GM12864 (cell line): ENCODE data around the gene FHOD3.

Experiments
- DNase-seq: peaks from one replicate; pipeline ENCODE4 v3.0.0-alpha.2; 2011; ENCODE audit warnings: low read depth
- H3K4me3 ChIP-seq: 2 replicates; pipeline ENCODE4 v1.5.1; 2011; ENCODE audit warnings: mild to moderate bottlenecking, low read depth, low read length, control low read depth
- CTCF ChIP-seq: IDR thresholded peaks from 2 replicates; pipeline ENCODE4 v1.5.1; 2011; ENCODE audit warnings: low read depth, mild to moderate bottlenecking, moderate library complexity, low read length, control low read depth, inconsistent platforms; ENCODE audit errors: missing control alignments

FHOD3 gene

DNA sequence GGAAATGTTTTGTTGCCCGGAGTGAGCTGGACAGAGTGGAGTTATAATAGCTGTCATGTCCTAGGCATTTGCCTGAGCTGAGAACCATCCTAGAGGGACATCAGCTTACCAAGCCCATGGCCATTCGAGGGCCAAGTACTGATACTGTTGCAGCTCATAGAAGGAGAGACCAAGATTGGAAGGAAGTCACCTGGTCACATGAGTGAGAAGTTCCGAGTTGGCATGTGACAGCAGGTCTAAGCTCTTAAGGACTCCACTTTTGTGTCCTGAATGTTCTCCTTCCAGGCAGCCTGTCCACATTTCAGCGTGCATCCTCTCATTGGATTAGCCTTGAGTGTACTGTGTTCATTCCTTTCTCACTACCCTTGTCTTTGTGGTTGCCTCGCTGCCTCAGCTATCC is 4.4 kb downstream of the FHOD3 start:
- no peak for DNase-seq
- no peak for TF ChIP-seq CTCF
- H3K4me3 ChIP-seq = no peak overlapping the region

GRCh38 chr18:36302676-36303075 is 5.2 kb downstream of the FHOD3 start:
- no peak for DNase-seq
- H3K4me3 ChIP-seq = no peak overlapping the region
- no peak for TF ChIP-seq CTCF

GRCh38 chr18:36303211-36303844 is 5.8 kb downstream of the FHOD3 start:
- no peak for TF ChIP-seq CTCF
- no peak overlapping the region for H3K4me3 ChIP-seq
- DNase-seq = no peak

DNA sequence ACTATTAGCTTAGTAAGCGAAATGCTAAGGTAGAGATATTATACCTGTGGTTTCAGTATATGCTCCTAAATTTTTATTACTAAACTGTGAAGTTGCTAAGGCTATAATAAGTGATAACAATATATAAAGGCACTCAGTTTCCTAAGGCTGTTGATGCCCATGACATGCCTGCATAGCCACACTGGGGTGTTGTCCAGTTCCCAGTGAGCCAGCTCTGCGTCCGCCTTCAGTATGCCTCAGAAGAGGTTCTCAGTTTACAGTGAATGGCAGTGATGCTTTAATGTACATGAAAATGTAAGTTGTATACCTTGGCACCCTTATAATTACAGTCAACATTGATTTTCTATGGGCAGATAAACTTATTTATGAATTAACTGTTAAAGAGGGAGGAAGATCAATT is 7.2 kb downstream of the FHOD3 start:
- H3K4me3 ChIP-seq = no peak overlapping the region
- no peak for TF ChIP-seq CTCF
- DNase-seq = no peak

DNA sequence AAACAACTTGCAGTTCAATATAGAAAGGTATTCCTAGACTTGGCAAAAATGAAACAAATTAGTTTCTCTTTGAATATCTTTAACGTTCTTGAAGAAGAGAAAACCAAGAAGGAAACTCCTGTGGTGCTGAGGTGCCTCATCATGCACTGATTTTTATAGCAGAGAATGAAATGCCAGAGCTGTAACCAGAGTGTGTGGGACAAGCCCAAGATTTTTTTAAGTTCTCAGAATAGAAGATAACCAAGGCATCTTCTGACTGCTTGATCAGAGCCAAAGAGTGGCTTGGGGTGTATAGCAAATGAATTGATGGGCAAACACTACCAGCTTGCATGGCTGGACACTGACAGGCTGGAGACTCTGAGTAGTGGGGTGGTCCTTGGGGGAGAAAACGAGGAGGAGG is 7.9 kb downstream of the FHOD3 start:
- TF ChIP-seq CTCF = no peak
- no peak overlapping the region for H3K4me3 ChIP-seq
- no peak for DNase-seq

GRCh38 chr18:36307513-36307912 is 10.0 kb downstream of the FHOD3 start:
- no peak for TF ChIP-seq CTCF
- DNase-seq = no peak
- H3K4me3 ChIP-seq = no peak overlapping the region

- TF ChIP-seq CTCF = no peak
- no peak overlapping the region for H3K4me3 ChIP-seq
- DNase-seq = no peak
These were observed 11.4 kb downstream of the FHOD3 start for GRCh38 chr18:36308711-36309435.
